ENCODE results near the gene FUZ. TPM values are rescaled to one million over a fixed set of nuclear protein-coding genes. Genes with fewer than 3 reads are reported as not detected.

The FUZ gene
- total RNA-seq, 2 donors from 2014 or later: 11.0 to 16.2 TPM

DNA sequence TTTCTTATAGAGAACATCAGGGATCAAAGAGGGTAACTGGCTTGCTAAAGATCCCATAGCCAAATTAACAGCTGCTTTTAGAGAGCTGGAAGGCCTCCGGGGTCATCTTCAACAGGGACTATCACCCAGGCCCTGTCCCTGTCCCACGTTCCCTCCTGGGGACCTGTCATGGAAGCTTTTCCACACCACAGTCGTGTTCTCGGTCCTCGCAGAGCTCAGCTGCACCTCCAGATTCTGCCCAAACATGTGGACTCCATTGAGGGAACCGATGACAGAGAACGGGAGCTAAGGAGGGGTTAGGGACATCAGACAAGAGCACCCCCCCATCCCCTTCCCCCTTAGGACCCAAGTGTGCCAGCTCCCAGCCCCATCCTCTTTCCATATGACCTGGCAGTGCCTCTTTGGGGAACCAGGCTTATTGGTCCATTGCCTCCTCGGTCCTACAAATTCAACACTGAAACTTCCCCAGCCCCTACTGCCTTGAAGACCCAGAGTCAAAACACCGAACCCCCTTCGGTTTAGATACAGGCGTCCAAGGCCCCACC lies 568 bp downstream of the FUZ start:
- ATAC-seq: no peak
- DNase-seq: no peak
- intact Hi-C loops (cut with DNase I): loop anchor here (5.0 to 10.0 kb wide), 2 partner anchors 52 to 130 kb away; partner anchors contain the start of gene PNKP (in 1 of the 2)

DNA sequence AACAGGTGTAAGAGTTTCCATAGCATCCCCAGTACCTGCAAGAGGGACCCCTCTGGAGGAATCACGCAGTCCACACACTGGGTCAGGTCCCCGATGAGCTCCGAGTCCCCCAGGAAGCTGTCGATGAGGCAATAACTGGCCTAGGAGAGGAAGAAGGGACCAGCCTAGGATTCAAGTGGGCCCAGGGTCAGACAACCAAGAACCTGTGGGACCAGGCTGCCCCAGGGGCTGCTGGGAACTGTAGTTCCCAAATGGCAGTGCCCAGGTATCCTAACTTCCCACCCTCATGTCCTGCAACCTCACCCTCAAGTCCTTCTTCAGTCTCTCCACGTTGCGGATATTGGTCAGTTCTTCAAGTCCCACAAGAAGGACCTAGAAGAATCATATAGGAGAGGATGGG lies 1.8 kb downstream of the FUZ start:
- DNase-seq (no peak), ATAC-seq (no peak)
- intact Hi-C loops (cut with DNase I): loop anchor here (5.0 to 10.0 kb wide), 2 partner anchors 53 to 129 kb away; partner anchors contain the start of gene PNKP (in 1 of the 2)

DNA sequence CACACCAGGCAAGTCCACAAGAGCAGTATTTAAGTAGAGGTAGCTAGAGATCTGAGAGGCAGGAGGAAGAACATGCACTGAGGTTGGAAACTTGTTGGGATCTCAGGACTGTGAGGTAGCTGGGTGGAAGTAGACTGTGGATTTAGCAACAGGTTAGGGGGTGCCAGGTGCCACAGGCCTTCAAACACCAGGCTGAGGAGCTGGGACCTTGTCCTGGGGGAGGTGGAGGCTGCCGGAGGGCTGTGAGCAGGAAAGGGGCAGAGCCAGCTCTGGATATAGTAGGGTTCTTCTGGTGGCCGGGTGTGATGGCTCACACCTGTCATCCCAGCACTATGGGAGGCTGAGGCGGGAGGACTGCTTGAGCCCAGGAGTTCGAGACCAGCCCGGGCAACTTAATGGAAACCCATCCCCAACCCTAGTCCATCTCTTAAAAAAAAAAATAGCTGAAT lies 3.1 kb downstream of the FUZ start:
- no peak for ATAC-seq
- DNase-seq: no peak
- intact Hi-C loops (cut with DNase I): loop anchor here (5.0 to 10.0 kb wide), 4 partner anchors 43 to 128 kb away; partner anchors contain the start of genes ADM5 (in 1 of the 2), AP2A1 (in 1 of the 2) and PNKP (in 1 of the 2)

DNA sequence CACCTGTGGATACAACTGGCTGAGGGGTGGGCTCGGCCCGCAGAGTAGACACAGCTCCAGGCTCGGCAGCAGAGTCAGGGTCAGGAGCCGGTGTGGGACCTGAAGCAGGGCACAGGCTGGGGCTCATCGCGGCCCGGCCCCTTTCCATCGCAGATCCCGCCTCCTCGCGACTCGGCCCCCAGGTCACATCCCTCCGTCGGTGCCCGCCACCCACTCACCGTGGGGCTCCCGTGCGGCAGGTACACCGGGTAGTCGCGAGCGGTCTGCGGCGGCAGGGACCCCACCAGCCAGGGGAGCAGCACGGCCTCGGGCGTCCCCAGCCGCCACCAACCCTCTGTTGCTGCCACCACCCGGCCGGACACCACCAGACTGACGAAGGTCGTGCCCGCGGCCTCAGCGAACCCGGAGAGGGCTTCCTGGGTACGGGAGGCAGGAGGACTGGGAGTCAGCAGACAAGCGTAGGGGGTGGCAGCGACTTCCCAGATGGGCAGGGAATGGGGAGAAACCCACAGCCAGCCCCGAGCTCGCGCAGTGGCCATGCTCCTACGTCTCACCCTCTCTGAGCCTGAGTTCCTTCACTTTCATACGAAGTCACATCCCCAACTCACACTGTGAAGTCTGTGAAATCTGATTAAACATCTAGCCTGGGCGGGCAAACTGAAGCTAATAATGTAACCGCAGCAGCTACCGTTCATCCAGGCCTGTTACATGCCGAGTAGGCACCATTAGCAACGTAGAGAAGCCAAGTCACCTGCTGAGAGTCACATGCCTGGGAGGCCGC lies 3.7 kb downstream of the FUZ start:
- intact Hi-C loops (cut with DNase I): loop anchor here (5.0 to 10.0 kb wide), 2 partner anchors 42 to 125 kb away; partner anchors contain the start of genes ADM5 (in 1 of the 2) and AP2A1 (in 1 of the 2)
- ATAC-seq (peak; percentile 38 to 45), DNase-seq (peak; percentile 72)

GRCh38 chr19:49808711-49809159 lies 4.4 kb downstream of the FUZ start:
- DNase-seq (peak; percentile 96), ATAC-seq (peak; percentile 73 to 79)
- intact Hi-C loops (cut with DNase I): loop anchor here (5.0 to 10.0 kb wide), 2 partner anchors 41 to 124 kb away; partner anchors contain the start of genes ADM5 (in 1 of the 2) and AP2A1 (in 1 of the 2)

- DNase-seq: no peak
- intact Hi-C loops (cut with DNase I): loop anchor here (5.0 to 10.0 kb wide), 2 partner anchors 41 to 123 kb away; partner anchors contain the start of genes ADM5 (in 1 of the 2) and AP2A1 (in 1 of the 2)
- ATAC-seq: peak in 1 of 2 donors; percentile 0
These were observed 5.0 kb downstream of the FUZ start for GRCh38 chr19:49807904-49808675.

- intact Hi-C loops (cut with DNase I): loop anchor here (5.0 to 10.0 kb wide), 2 partner anchors 40 to 122 kb away; partner anchors contain the start of genes ADM5 (in 1 of the 2) and AP2A1 (in 1 of the 2)
- DNase-seq (no peak), ATAC-seq (no peak)
These were observed 5.8 kb downstream of the FUZ start for GRCh38 chr19:49807058-49807903.

- intact Hi-C loops (cut with DNase I): loop anchor here (5.0 to 10.0 kb wide), 2 partner anchors 39 to 122 kb away; partner anchors contain the start of genes ADM5 (in 1 of the 2) and AP2A1 (in 1 of the 2)
- DNase-seq (no peak), ATAC-seq (no peak)
These were observed 6.5 kb downstream of the FUZ start for GRCh38 chr19:49806620-49806959.

DNA sequence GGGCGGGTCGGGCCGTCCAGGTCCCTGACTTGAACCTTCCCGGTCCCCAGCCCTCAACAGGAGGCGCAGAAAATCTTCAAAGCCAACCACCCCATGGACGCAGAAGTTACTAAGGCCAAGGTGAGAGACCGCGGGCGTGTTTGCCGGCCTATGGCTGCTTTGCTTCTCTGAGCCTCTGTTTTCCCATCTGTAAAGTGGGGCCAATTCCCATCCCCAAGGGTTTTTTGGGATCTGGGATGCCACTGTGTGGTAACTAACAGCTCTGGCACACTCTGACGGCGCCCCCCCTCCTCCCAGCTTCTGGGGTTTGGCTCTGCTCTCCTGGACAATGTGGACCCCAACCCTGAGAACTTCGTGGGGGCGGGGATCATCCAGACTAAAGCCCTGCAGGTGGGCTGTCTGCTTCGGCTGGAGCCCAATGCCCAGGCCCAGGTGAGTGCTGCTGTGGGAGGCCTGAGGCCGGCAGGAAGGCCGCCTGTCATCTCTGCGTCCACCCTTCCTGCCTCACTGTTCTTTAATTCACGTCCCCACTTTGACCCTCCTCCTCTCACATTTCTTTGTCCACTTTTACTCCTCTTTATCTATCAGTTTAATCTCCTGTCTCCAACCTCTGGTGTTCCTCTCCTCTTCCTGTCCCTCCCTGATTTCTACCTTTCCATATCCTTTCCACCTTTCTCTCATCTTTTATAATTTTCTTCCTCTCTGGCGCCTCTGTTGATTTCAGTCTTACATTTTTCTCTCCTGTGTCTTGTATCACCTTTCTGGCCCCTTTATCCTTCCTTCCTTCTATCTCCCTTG lies 7.1 kb downstream of the FUZ start:
- ATAC-seq (no peak), DNase-seq (no peak)
- intact Hi-C loops (cut with DNase I): loop anchor here (5.0 to 10.0 kb wide), 2 partner anchors 39 to 121 kb away; partner anchors contain the start of genes ADM5 (in 1 of the 2) and AP2A1 (in 1 of the 2)

DNA sequence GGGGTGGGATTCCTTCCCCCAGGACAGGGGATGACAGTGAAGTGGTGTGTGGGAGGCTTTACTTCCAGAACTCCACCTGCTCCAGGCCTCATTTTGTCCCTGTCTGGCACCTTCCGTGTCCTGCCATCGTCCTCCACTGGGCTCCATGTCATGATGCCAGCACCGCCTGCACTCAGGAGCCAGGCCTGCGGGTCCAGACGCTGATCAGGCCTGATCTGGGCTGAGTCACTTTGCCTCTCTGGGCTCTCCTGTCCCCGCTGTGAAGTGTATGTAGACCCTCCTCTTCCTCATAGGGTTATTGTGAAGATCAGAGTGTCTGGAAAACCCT lies 9.6 kb downstream of the FUZ start:
- no peak for DNase-seq
- intact Hi-C loops (cut with DNase I): loop anchor here in 1 of 2 donors (10.0 kb wide), 1 partner anchor 119 kb away; the partner anchor contains the start of gene ADM5
- ATAC-seq: no peak

GRCh38 chr19:49802836-49803528 lies 10.1 kb downstream of the FUZ start:
- no peak for ATAC-seq
- no peak for DNase-seq

DNA sequence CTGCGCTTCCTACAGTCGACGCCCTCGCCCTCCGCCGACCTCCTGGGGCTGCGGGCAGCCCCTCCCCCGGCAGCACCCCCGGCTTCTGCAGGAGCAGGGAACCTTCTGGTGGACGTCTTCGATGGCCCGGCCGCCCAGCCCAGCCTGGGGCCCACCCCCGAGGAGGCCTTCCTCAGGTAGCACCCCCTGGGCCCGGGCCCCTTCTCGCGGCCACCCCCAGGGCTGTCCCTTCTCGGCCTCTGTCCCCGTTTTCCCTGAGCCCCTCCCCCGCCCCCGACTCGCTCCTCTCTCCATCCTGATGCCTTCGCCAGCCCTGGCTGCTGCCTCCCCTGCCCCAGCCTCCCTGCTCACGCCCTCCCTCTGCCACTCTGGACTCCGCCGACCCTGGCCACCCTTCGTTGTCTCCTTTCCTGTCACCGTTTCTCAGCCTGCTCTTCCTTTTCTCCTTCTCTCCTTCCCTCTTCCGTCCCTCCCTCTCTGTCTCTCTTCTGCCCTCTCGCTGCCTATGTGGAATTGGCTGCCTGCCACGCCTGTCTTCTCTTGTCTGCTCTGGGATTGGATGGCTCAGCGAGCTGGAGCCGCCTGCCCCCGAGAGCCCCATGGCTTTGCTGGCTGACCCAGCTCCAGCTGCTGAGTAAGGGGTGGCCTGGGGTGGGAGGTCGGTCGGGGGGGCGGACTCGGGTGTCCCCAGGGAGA lies 11.0 kb downstream of the FUZ start:
- intact Hi-C loops (cut with DNase I): loop anchor here in 1 of 2 donors (10.0 kb wide), 1 partner anchor 117 kb away; the partner anchor contains the start of gene ADM5
- DNase-seq (peak; percentile 92), ATAC-seq (peak; percentile 84 to 94)

More at GRCh38 chr19:49802836-49803528, 10.1 kb downstream of the FUZ start:
- intact Hi-C loops (cut with DNase I): loop anchor here in 1 of 2 donors (10.0 kb wide), 1 partner anchor 118 kb away; the partner anchor contains the start of gene ADM5

- ATAC-seq (peak in 1 of 2 donors; percentile 2), DNase-seq (no peak)
- intact Hi-C loops (cut with DNase I): loop anchor here in 1 of 2 donors (10.0 kb wide), 1 partner anchor 117 kb away; the partner anchor contains the start of gene ADM5
These were observed 11.6 kb downstream of the FUZ start for GRCh38 chr19:49801401-49801888.

DNA sequence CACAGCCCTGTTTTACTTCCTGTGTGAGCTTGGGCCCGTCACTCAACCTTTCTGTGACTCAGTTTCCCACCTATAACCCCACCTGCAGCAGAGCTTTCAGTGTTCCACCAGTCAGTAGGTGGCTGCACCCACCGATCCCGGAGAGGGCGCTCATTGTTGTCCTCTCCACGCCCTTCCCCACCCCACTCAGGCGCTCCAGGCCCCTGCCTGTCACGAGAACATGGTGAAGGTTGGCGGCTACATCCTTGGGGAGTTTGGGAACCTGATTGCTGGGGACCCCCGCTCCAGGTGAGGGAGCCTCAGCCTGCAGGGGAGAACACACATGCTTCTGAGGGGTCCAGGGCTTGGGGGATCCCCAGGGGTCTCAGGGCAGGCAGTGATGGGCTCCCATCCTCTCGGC lies 12.3 kb downstream of the FUZ start:
- intact Hi-C loops (cut with DNase I): loop anchor here in 1 of 2 donors (10.0 kb wide), 1 partner anchor 116 kb away; the partner anchor contains the start of gene ADM5
- DNase-seq (no peak), ATAC-seq (no peak)

- no peak for ATAC-seq
- intact Hi-C loops (cut with DNase I): loop anchor here in 1 of 2 donors (10.0 kb wide), 1 partner anchor 115 kb away; the partner anchor contains the start of gene ADM5
- DNase-seq: no peak
These were observed 13.2 kb downstream of the FUZ start for GRCh38 chr19:49799798-49800376.

Data from left cardiac atrium (tissue), 4 donors.